ENCODE results near the gene HMGN3. TPM values are rescaled to one million over a fixed set of nuclear protein-coding genes. Genes with fewer than 3 reads are reported as not detected.

The HMGN3 gene
- total RNA-seq, 1 donor = 13.4 TPM

DNA sequence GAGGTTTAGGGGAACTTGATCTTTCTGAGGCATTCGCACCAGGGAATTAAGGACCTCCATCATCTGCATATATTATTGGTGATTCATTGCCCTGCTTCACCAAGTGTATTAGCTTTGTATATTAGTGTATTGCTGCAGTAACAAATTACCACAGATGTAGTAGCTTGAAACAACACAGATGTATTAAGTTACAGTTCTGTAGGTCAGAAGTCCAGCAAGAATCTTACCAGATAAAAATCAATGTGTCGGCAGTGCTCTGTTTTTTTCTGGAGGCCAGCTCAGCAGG lies 65.8 kb downstream of the HMGN3 start:
- no peaks in the 10 kb centered on the region for H3K36me3 ChIP-seq (ENCODE audit: insufficient read depth, low read length)
- peak overlapping the region; percentile 7 for H3K4me2 ChIP-seq (ENCODE audit: insufficient read depth, low read length)
- no peak for DNase-seq (ENCODE audit: insufficient read length, low spot score, missing footprints)

GRCh38 chr6:79167931-79168694 lies 66.4 kb downstream of the HMGN3 start:
- Histone ChIP-seq H4K20me1 (ENCODE audit: insufficient read depth, low read length) (no peaks in the 10 kb centered on the region), H3K4me3 (ENCODE audit: insufficient read depth, low read length) (no peak overlapping the region), H3K4me1 (ENCODE audit: insufficient read depth, low read length) (peaks cover 6% of the 10 kb centered on the region), H3K27me3 (ENCODE audit: insufficient read depth, low read length) (no peaks in the 10 kb centered on the region), H3K79me2 (ENCODE audit: insufficient read depth, low read length) (no peaks in the 10 kb centered on the region), H3K36me3 (ENCODE audit: insufficient read depth, low read length) (no peaks in the 10 kb centered on the region), H3K4me2 (ENCODE audit: insufficient read depth, low read length) (peak overlapping the region; percentile 7), H3K27ac (ENCODE audit: low read depth, low read length) (no peak overlapping the region), H3K9me3 (ENCODE audit: low read depth, low read length) (no peaks in the 10 kb centered on the region), H2AFZ (ENCODE audit: low read length) (no peak overlapping the region)
- no peak for DNase-seq (ENCODE audit: insufficient read length, low spot score, missing footprints)
- no peak for TF ChIP-seq CTCF (IDR thresholded peaks at IDR 0.05; ENCODE audit: extremely low read depth, low read depth, low read length)

More for the DNA sequence above, 65.8 kb downstream of the HMGN3 start:
- Histone ChIP-seq H3K4me3 (ENCODE audit: insufficient read depth, low read length) (no peak overlapping the region), H3K9me3 (ENCODE audit: low read depth, low read length) (no peaks in the 10 kb centered on the region), H2AFZ (ENCODE audit: low read length) (no peak overlapping the region), H3K4me1 (ENCODE audit: insufficient read depth, low read length) (peaks cover 6% of the 10 kb centered on the region), H3K27ac (ENCODE audit: low read depth, low read length) (no peak overlapping the region), H3K27me3 (ENCODE audit: insufficient read depth, low read length) (no peaks in the 10 kb centered on the region), H3K79me2 (ENCODE audit: insufficient read depth, low read length) (no peaks in the 10 kb centered on the region), H4K20me1 (ENCODE audit: insufficient read depth, low read length) (no peaks in the 10 kb centered on the region)
- TF ChIP-seq CTCF (IDR thresholded peaks at IDR 0.05; ENCODE audit: extremely low read depth, low read depth, low read length) = no peak

DNA sequence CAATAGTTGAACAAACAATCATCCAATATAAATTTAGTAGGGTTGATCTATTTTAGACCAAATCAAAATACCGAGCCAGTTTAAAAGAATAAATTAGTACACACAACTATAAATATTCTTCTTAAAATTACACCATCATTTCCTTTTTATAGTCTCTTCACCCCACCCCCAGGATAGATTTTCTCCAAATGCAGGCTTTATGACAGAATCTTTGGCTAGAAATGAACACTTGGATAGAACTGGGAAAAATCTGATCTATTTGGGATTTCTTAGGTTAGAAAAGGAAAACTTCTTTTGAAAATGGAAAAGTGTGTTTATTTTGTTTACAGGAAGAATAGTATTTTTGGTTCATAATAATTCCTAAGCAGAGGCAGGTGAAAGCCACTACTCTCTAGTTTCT lies 74.6 kb downstream of the HMGN3 start:
- H3K27me3 ChIP-seq (ENCODE audit: insufficient read depth, low read length) = no peaks in the 10 kb centered on the region
- H3K79me2 ChIP-seq (ENCODE audit: insufficient read depth, low read length) = no peaks in the 10 kb centered on the region
- no peak for TF ChIP-seq CTCF (IDR thresholded peaks at IDR 0.05; ENCODE audit: extremely low read depth, low read depth, low read length)

DNA sequence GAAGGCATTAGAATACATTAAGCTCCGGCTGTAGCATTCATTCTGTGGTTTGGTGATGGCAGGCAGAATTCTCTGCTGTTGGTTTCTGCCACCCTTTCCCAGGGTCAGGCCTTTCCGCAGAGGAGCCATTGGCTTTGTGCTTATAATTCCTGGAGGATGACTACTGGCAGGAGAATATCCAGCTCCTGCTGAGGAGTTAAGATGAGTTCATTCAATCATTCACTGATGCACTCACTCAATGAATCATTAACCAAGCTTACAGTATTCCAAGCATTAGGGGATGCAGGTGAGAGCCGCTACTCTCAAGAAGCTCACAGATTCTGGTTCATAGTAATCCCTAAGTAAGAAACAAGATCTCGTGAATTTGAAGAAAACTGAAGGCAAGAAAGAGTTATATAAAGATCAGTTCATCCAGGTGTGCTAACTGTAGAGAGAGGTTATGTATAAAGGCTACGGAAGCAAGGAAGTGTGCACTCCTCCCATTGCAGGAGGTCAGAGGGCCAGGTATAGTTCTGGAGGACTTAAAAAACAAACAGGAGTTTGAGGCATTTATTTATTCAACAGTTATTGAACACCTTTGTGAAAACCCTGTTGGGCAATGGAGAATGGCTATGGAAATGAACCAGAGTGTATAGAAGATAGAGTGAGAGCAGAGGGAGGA lies 75.5 kb downstream of the HMGN3 start:
- H3K4me3 ChIP-seq (ENCODE audit: insufficient read depth, low read length) = no peak overlapping the region
- no peak for TF ChIP-seq CTCF (IDR thresholded peaks at IDR 0.05; ENCODE audit: extremely low read depth, low read depth, low read length)

More for the DNA sequence above, 74.6 kb downstream of the HMGN3 start:
- H3K9me3 ChIP-seq (ENCODE audit: low read depth, low read length) = no peaks in the 10 kb centered on the region
- H3K4me1 ChIP-seq (ENCODE audit: insufficient read depth, low read length) = no peaks in the 10 kb centered on the region
- no peaks in the 10 kb centered on the region for H3K36me3 ChIP-seq (ENCODE audit: insufficient read depth, low read length)
- no peak overlapping the region for H3K4me3 ChIP-seq (ENCODE audit: insufficient read depth, low read length)
- H3K4me2 ChIP-seq (ENCODE audit: insufficient read depth, low read length) = no peak overlapping the region
- no peak overlapping the region for H3K27ac ChIP-seq (ENCODE audit: low read depth, low read length)
- H2AFZ ChIP-seq (ENCODE audit: low read length) = no peak overlapping the region
- DNase-seq (ENCODE audit: insufficient read length, low spot score, missing footprints) = no peak
- H4K20me1 ChIP-seq (ENCODE audit: insufficient read depth, low read length) = no peaks in the 10 kb centered on the region

More for the DNA sequence above, 75.5 kb downstream of the HMGN3 start:
- Histone ChIP-seq H4K20me1 (ENCODE audit: insufficient read depth, low read length) (no peaks in the 10 kb centered on the region), H3K27me3 (ENCODE audit: insufficient read depth, low read length) (no peaks in the 10 kb centered on the region), H3K36me3 (ENCODE audit: insufficient read depth, low read length) (no peaks in the 10 kb centered on the region), H3K9me3 (ENCODE audit: low read depth, low read length) (no peaks in the 10 kb centered on the region), H2AFZ (ENCODE audit: low read length) (no peak overlapping the region), H3K79me2 (ENCODE audit: insufficient read depth, low read length) (no peaks in the 10 kb centered on the region), H3K27ac (ENCODE audit: low read depth, low read length) (no peak overlapping the region), H3K4me2 (ENCODE audit: insufficient read depth, low read length) (no peak overlapping the region), H3K4me1 (ENCODE audit: insufficient read depth, low read length) (no peaks in the 10 kb centered on the region)
- DNase-seq (ENCODE audit: insufficient read length, low spot score, missing footprints) = no peak
